GM23338 (cell line): ENCODE measurements around the gene PTH2.

Experiments
- EZH2 ChIP-seq: fragments of 200-600 bp; sonication (generic); IDR thresholded peaks from one replicate; pipeline ENCODE4 v1.8.0; 2017; ENCODE audit warnings: antibody characterized with exemption, mild to moderate bottlenecking, low read depth; ENCODE audit not compliant: unreplicated experiment
- EZH2phosphoT487 ChIP-seq: fragments of 200-600 bp; sonication (generic); IDR thresholded peaks from one replicate; pipeline ENCODE4 v1.8.1; 2018; ENCODE audit warnings: antibody characterized with exemption; ENCODE audit not compliant: unreplicated experiment
- TF ChIP-seq, protein P1 (sequence below), 2 experiments: fragments of 200-600 bp in 1 of 2; sonication (generic) in 1 of 2; conservative IDR thresholded peaks; 2 replicates each; pipeline versions ENCODE4 v1.5.1 to v1.6.1; 2016 to 2017; ENCODE audit warnings: antibody characterized with exemption in 2 of 2, low read depth in 2 of 2, mild to moderate bottlenecking in 2 of 2, moderate library complexity in 1 of 2
- TF ChIP-seq, protein P2 (sequence below): IDR thresholded peaks from one replicate; pipeline ENCODE4 v1.6.1; 2018; ENCODE audit warnings: antibody characterized with exemption; ENCODE audit not compliant: unreplicated experiment

DNA sequence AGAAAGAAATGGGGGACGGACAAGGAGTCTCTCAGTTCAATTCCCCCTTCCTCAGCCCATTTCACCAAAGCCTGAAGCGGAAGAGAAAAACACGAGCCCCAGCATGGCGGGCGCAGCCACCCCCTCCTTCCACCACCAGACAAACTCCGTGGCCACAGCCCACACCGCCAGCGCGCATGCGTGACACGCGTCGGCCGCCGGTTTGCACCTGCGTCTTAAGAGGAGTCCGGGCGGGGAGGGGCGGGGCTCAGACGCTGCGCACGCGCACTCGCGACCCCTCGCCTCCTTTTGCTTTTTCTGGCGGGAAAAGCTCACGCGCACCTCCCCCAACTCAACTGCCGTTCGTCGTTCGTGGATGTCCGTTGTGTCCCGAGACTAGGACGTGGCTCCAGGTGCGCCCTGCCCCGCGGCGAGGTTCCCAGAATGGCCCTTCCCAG lies 35.3 kb downstream of the PTH2 start, which contains the start of gene KASH5:
- TF ChIP-seq, protein P1, sequence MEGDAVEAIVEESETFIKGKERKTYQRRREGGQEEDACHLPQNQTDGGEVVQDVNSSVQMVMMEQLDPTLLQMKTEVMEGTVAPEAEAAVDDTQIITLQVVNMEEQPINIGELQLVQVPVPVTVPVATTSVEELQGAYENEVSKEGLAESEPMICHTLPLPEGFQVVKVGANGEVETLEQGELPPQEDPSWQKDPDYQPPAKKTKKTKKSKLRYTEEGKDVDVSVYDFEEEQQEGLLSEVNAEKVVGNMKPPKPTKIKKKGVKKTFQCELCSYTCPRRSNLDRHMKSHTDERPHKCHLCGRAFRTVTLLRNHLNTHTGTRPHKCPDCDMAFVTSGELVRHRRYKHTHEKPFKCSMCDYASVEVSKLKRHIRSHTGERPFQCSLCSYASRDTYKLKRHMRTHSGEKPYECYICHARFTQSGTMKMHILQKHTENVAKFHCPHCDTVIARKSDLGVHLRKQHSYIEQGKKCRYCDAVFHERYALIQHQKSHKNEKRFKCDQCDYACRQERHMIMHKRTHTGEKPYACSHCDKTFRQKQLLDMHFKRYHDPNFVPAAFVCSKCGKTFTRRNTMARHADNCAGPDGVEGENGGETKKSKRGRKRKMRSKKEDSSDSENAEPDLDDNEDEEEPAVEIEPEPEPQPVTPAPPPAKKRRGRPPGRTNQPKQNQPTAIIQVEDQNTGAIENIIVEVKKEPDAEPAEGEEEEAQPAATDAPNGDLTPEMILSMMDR (conservative IDR thresholded peaks at IDR 0.05; ENCODE audit: low read depth in 2 of 2), result no peak
- TF ChIP-seq EZH2 (no peak), EZH2phosphoT487 (no peak)
- TF ChIP-seq, protein P2, sequence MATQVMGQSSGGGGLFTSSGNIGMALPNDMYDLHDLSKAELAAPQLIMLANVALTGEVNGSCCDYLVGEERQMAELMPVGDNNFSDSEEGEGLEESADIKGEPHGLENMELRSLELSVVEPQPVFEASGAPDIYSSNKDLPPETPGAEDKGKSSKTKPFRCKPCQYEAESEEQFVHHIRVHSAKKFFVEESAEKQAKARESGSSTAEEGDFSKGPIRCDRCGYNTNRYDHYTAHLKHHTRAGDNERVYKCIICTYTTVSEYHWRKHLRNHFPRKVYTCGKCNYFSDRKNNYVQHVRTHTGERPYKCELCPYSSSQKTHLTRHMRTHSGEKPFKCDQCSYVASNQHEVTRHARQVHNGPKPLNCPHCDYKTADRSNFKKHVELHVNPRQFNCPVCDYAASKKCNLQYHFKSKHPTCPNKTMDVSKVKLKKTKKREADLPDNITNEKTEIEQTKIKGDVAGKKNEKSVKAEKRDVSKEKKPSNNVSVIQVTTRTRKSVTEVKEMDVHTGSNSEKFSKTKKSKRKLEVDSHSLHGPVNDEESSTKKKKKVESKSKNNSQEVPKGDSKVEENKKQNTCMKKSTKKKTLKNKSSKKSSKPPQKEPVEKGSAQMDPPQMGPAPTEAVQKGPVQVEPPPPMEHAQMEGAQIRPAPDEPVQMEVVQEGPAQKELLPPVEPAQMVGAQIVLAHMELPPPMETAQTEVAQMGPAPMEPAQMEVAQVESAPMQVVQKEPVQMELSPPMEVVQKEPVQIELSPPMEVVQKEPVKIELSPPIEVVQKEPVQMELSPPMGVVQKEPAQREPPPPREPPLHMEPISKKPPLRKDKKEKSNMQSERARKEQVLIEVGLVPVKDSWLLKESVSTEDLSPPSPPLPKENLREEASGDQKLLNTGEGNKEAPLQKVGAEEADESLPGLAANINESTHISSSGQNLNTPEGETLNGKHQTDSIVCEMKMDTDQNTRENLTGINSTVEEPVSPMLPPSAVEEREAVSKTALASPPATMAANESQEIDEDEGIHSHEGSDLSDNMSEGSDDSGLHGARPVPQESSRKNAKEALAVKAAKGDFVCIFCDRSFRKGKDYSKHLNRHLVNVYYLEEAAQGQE, result no peak
